B cell (primary cell): ENCODE measurements around the gene XPO6. TPM values are rescaled to one million over a fixed set of nuclear protein-coding genes. Genes with fewer than 3 reads are reported as not detected.

Source experiments
- ATAC-seq: fragments of 200-7000 bp; cut with Tn5 transposase; one replicate; pipeline ENCODE4 v1.10.0; 2021; ENCODE audit warnings: low read depth, mild to moderate bottlenecking, moderate number of reproducible peaks, moderate library complexity
- CTCF ChIA-PET: fragments of 350-600 bp; sonication (Branson Sonifier 250); formaldehyde crosslinking; loops from one replicate; lab custom pipeline; 2021; ENCODE audit warnings: antibody characterized with exemption, inconsistent platforms; lab: Charles Lee
- POLR2A ChIA-PET: fragments of 350-600 bp; sonication (Branson Sonifier 250); formaldehyde crosslinking; loops from one replicate; lab custom pipeline; 2021; ENCODE audit warnings: antibody characterized with exemption; lab: Charles Lee
- DNase-seq: peaks from one replicate; pipeline ENCODE4 v3.0.0; 2013
- H2AFZ ChIP-seq: 2 replicates; pipeline ENCODE4 v1.6.1; 2012; ENCODE audit warnings: mild to moderate bottlenecking, low read depth, low read length; ENCODE audit not compliant: insufficient read depth, poor library complexity, severe bottlenecking
- H3K27ac ChIP-seq, 2 donors: 1 replicate in 1 of 2; 2 replicates in 1 of 2; pipeline ENCODE4 v1.5.1; 2012 to 2013; ENCODE audit warnings: low read length in 2 of 2, mild to moderate bottlenecking in 2 of 2, moderate library complexity in 1 of 2
- H3K27me3 ChIP-seq, 4 experiments: fragments of 200-600 bp in 1 of 4; sonication (generic) in 1 of 4; replicated peaks in 1 of 4; 1 replicate in 2 of 4; 2 replicates in 2 of 4; pipeline versions ENCODE4 v1.6.1 to v1.7.0; 2013 to 2016; ENCODE audit warnings: low read length in 3 of 4, mild to moderate bottlenecking in 2 of 4, mixed read lengths in 1 of 4, moderate library complexity in 1 of 4; ENCODE audit not compliant: insufficient read depth in 4 of 4, control insufficient read depth in 3 of 4; ENCODE audit errors: control extremely low read depth in 1 of 4
- H3K36me3 ChIP-seq, 2 experiments: replicated peaks in 1 of 2; 1 replicate in 1 of 2; 2 replicates in 1 of 2; pipeline versions ENCODE4 v1.6.1 to v1.7.1; 2013; ENCODE audit warnings: low read length in 1 of 2; ENCODE audit not compliant: insufficient read depth in 2 of 2, control insufficient read depth in 1 of 2; ENCODE audit errors: control extremely low read depth in 1 of 2, extremely low read depth in 1 of 2
- H3K4me1 ChIP-seq, 2 donors: fragments of 200-600 bp in 1 of 2; sonication (generic) in 1 of 2; 1 replicate in 1 of 2; 2 replicates in 1 of 2; pipeline versions ENCODE4 v1.5.1 to v1.6.1; 2013 to 2017; ENCODE audit warnings: low read length in 2 of 2; ENCODE audit not compliant: control insufficient read depth in 2 of 2, insufficient read depth in 2 of 2
- H3K4me2 ChIP-seq: replicated peaks from 2 replicates; pipeline ENCODE3; 2012; ENCODE audit warnings: mild to moderate bottlenecking, low read depth, low read length; ENCODE audit not compliant: poor library complexity, severe bottlenecking
- H3K4me3 ChIP-seq, 5 experiments: fragments of 200-600 bp in 1 of 5; sonication (generic) in 1 of 5; 1 replicate in 3 of 5; 2 replicates in 2 of 5; pipeline versions ENCODE4 v1.5.1 to v1.7.0; 2011 to 2016; ENCODE audit warnings: low read length in 4 of 5, mild to moderate bottlenecking in 4 of 5, low read depth in 2 of 5, control low read depth in 1 of 5, moderate library complexity in 1 of 5; ENCODE audit not compliant: insufficient read depth in 1 of 5; ENCODE audit errors: control extremely low read depth in 1 of 5, extremely low read depth in 1 of 5
- H3K79me2 ChIP-seq: fragments of 200-600 bp; sonication (generic); one replicate; pipeline ENCODE4 v1.6.0; 2016; ENCODE audit warnings: low read length; ENCODE audit not compliant: control insufficient read depth, insufficient read depth
- H3K9ac ChIP-seq: fragments of 200-600 bp; sonication (generic); 2 replicates; pipeline ENCODE4 v1.6.1; 2017; ENCODE audit warnings: mild to moderate bottlenecking, low read length, moderate library complexity
- H3K9me3 ChIP-seq, 3 donors: one replicate each; pipeline versions ENCODE4 v1.6.1 to v1.7.1; 2013; ENCODE audit warnings: low read length in 2 of 3; ENCODE audit not compliant: control insufficient read depth in 2 of 3, insufficient read depth in 1 of 3; ENCODE audit errors: control extremely low read depth in 1 of 3
- H4K20me1 ChIP-seq: 2 replicates; pipeline ENCODE4 v1.6.0; 2012; ENCODE audit warnings: mild to moderate bottlenecking, low read length; ENCODE audit not compliant: insufficient read depth, control insufficient read depth, poor library complexity, severe bottlenecking
- H3K27ac Mint-ChIP-seq: one replicate; pipeline ENCODE4 v1.8.0; 2021; ENCODE audit warnings: mixed read lengths
- H3K27me3 Mint-ChIP-seq: one replicate; pipeline ENCODE4 v1.8.0; 2021; ENCODE audit warnings: mixed read lengths
- H3K4me1 Mint-ChIP-seq: one replicate; pipeline ENCODE4 v1.8.0; 2021; ENCODE audit warnings: mixed read lengths
- H3K4me3 Mint-ChIP-seq: one replicate; pipeline ENCODE4 v1.8.0; 2021; ENCODE audit warnings: mixed read lengths
- H3K9me3 Mint-ChIP-seq: one replicate; pipeline ENCODE4 v1.8.0; 2022; ENCODE audit warnings: mixed read lengths; ENCODE audit not compliant: insufficient read depth
- CTCF ChIP-seq: fragments of 200-600 bp; IDR thresholded peaks from one replicate; pipeline ENCODE4 v1.8.0; 2022; ENCODE audit warnings: antibody characterized with exemption, mild to moderate bottlenecking
- EZH2 ChIP-seq: IDR thresholded peaks from 2 replicates; pipeline ENCODE4 v1.6.1; 2012; ENCODE audit warnings: borderline replicate concordance, low read depth, mild to moderate bottlenecking, moderate library complexity, low read length; ENCODE audit not compliant: insufficient read depth, poor library complexity, severe bottlenecking
- WGBS: methylation state at CpG from one replicate; pipeline ENCODE4 v1.1.5; 2013; ENCODE audit warnings: missing lambda C conversion rate; ENCODE audit not compliant: insufficient coverage; 5-methylcytosine and 5-hydroxymethylcytosine counted together
- intact Hi-C: fragments of 100-400 bp; cut with micrococcal nuclease; formaldehyde crosslinking; loops from one replicate; pipeline ENCODE4 v1.10.0; 2022
- polyA plus RNA-seq: library from polyadenylated mRNA; depleted of rRNA; stranded (reverse); fragments of >200 nt; gene quantifications from 2 replicates; pipeline ENCODE4 v1.2.3, GENCODE V29; 2012
- total RNA-seq, 2 donors: library from RNA; stranded (reverse); fragments of 120-200 nt in 1 of 2; gene quantifications; 1 replicate in 1 of 2; 2 replicates in 1 of 2; pipeline versions ENCODE4 v1.2.3 to v1.2.4, GENCODE V29; 2013 to 2022

The XPO6 gene
- total and polyA plus RNA-seq, 2 donors (not counting 1 experiment from before 2014, with no cell fraction given): 259 to 303 TPM

- no peaks in the 10 kb centered on the region for H3K27me3 ChIP-seq
- no peak overlapping the region for H2AFZ ChIP-seq
- peaks cover 55% of the 10 kb centered on the region for H4K20me1 ChIP-seq
- H3K27ac ChIP-seq: no peak overlapping the region
- Mint-ChIP-seq H3K9me3 (no peaks in the 10 kb centered on the region), H3K4me3 (no peak overlapping the region), H3K4me1 (no peaks in the 10 kb centered on the region), H3K27me3 (no peaks in the 10 kb centered on the region), H3K27ac (no peak overlapping the region)
- CTCF ChIA-PET: no interaction called here
- no peak overlapping the region for H3K4me3 ChIP-seq
- H3K36me3 ChIP-seq: peaks cover 10 to 98% of the 10 kb centered on the region in 2 experiments
- ATAC-seq: no peak
- H3K79me2 ChIP-seq: peaks cover 11% of the 10 kb centered on the region
- intact Hi-C loops: no loop called here
- DNase-seq: no peak
- H3K9ac ChIP-seq: no peak overlapping the region
- no peaks in the 10 kb centered on the region for H3K9me3 ChIP-seq
- H3K4me1 ChIP-seq: no peaks in the 10 kb centered on the region
- no peak overlapping the region for H3K4me2 ChIP-seq
- 90% methylated on average over 3 of the region's 5 CpGs for WGBS
- POLR2A ChIA-PET: no interaction called here
- TF ChIP-seq CTCF (no peak), EZH2 (no peak)
These were observed 105.1 kb downstream of the XPO6 start for GRCh38 chr16:28106467-28107215.

GRCh38 chr16:28105954-28106353, 105.8 kb downstream of the XPO6 start:
- 96% methylated on average over 4 of the region's 7 CpGs for WGBS
- POLR2A ChIA-PET: no interaction called here

More at GRCh38 chr16:28105954-28106353, 105.8 kb downstream of the XPO6 start:
- ATAC-seq (no peak), DNase-seq (no peak)
- Mint-ChIP-seq H3K27me3 (no peaks in the 10 kb centered on the region), H3K4me1 (no peaks in the 10 kb centered on the region), H3K9me3 (no peaks in the 10 kb centered on the region), H3K27ac (no peak overlapping the region), H3K4me3 (no peak overlapping the region)
- peaks cover 10 to 98% of the 10 kb centered on the region in 2 experiments for H3K36me3 ChIP-seq
- CTCF ChIA-PET: no interaction called here
- peaks cover 7% of the 10 kb centered on the region for H3K79me2 ChIP-seq
- no peaks in the 10 kb centered on the region for H3K4me1 ChIP-seq
- H2AFZ ChIP-seq: no peak overlapping the region
- H3K4me3 ChIP-seq: no peak overlapping the region
- H3K27me3 ChIP-seq: no peaks in the 10 kb centered on the region
- H3K27ac ChIP-seq: no peak overlapping the region
- TF ChIP-seq EZH2 (no peak), CTCF (no peak)
- no peaks in the 10 kb centered on the region for H3K9me3 ChIP-seq
- intact Hi-C loops: no loop called here
- H4K20me1 ChIP-seq: peaks cover 55% of the 10 kb centered on the region
- no peak overlapping the region for H3K9ac ChIP-seq
- no peak overlapping the region for H3K4me2 ChIP-seq
